Loucy (cell line): ENCODE results near the gene FDXR.
"Not testable (repeated sequence)": the region's sequence is repeated elsewhere in the genome, so short reads cannot be mapped to it uniquely, and the experiment has no call there.

Experiments used
- H2AFZ ChIP-seq: fragments of 200-600 bp; sonication (generic); 2 replicates; pipeline ENCODE4 v1.6.0; 2016; ENCODE audit warnings: antibody characterized with exemption, mild to moderate bottlenecking, low read length, moderate library complexity
- H3F3A ChIP-seq: fragments of 200-600 bp; 2 replicates; pipeline ENCODE4 v1.6.0; 2016; ENCODE audit warnings: antibody characterized with exemption, low read depth, mild to moderate bottlenecking
- H3K27me3 ChIP-seq: fragments of 200-600 bp; sonication (generic); 2 replicates; pipeline ENCODE4 v1.6.1; 2014; ENCODE audit warnings: low read length, mild to moderate bottlenecking; ENCODE audit not compliant: insufficient read depth, poor library complexity, severe bottlenecking
- H3K36me3 ChIP-seq: fragments of 200-600 bp; sonication (generic); 2 replicates; pipeline ENCODE4 v1.6.1; 2016; ENCODE audit warnings: low read length; ENCODE audit not compliant: insufficient read depth
- H3K4me1 ChIP-seq: fragments of 200-600 bp; sonication (generic); 2 replicates; pipeline ENCODE4 v1.5.1; 2014; ENCODE audit warnings: low read length, mild to moderate bottlenecking; ENCODE audit not compliant: insufficient read depth, poor library complexity, severe bottlenecking
- H3K4me2 ChIP-seq: fragments of 200-600 bp; sonication (generic); 2 replicates; pipeline ENCODE4 v1.6.0; 2014; ENCODE audit warnings: antibody characterized with exemption, low read length, low read depth, mild to moderate bottlenecking; ENCODE audit not compliant: poor library complexity, severe bottlenecking
- H3K4me3 ChIP-seq: fragments of 200-600 bp; sonication (generic); 2 replicates; pipeline ENCODE4 v1.5.1; 2014; ENCODE audit warnings: low read length, mild to moderate bottlenecking, mixed read lengths; ENCODE audit not compliant: poor library complexity, severe bottlenecking
- H3K79me2 ChIP-seq: fragments of 200-600 bp; sonication (generic); 2 replicates; pipeline ENCODE4 v1.6.1; 2014; ENCODE audit warnings: low read length; ENCODE audit not compliant: insufficient read depth
- H3K9ac ChIP-seq: fragments of 200-600 bp; sonication (generic); 2 replicates; pipeline ENCODE4 v1.6.0; 2014; ENCODE audit warnings: mild to moderate bottlenecking, low read depth, low read length, moderate library complexity; ENCODE audit not compliant: poor library complexity, severe bottlenecking
- H3K9me2 ChIP-seq: fragments of 200-600 bp; sonication (generic); replicated peaks from 2 replicates; pipeline ENCODE4 v1.6.1; 2016; ENCODE audit warnings: low read depth, low read length, mixed read lengths
- H3K9me3 ChIP-seq: fragments of 200-600 bp; sonication (generic); 2 replicates; pipeline ENCODE4 v1.6.1; 2014; ENCODE audit warnings: mild to moderate bottlenecking, antibody characterized with exemption, low read length, low read depth; ENCODE audit not compliant: insufficient read depth
- H4K20me1 ChIP-seq: fragments of 200-600 bp; sonication (generic); 2 replicates; pipeline ENCODE4 v1.6.0; 2014; ENCODE audit warnings: antibody characterized with exemption, low read length, mild to moderate bottlenecking; ENCODE audit not compliant: insufficient read depth, poor library complexity, severe bottlenecking
- CTCF ChIP-seq: fragments of 200-600 bp; sonication (generic); conservative IDR thresholded peaks from 2 replicates; pipeline ENCODE4 v1.5.1; 2014; ENCODE audit warnings: mild to moderate bottlenecking, antibody characterized with exemption, low read length
- EZH2phosphoT487 ChIP-seq: fragments of 200-600 bp; IDR thresholded peaks from 2 replicates; pipeline ENCODE4 v1.6.1; 2018; ENCODE audit warnings: antibody characterized with exemption, mild to moderate bottlenecking, moderate library complexity, borderline replicate concordance

Gene FDXR

GRCh38 chr17:74916851-74917199, 44.0 kb upstream of the FDXR start:
- H3K9ac ChIP-seq = no peak overlapping the region
- TF ChIP-seq CTCF (no peak), EZH2phosphoT487 (no peak)
- H3K9me2 ChIP-seq = no peaks in the 10 kb centered on the region
- H3K36me3 ChIP-seq = no peaks in the 10 kb centered on the region
- H2AFZ ChIP-seq = no peak overlapping the region; the same call in 1 of the 2 replicates
- H4K20me1 ChIP-seq = no peaks in the 10 kb centered on the region
- no peak overlapping the region for H3K4me3 ChIP-seq
- no peak overlapping the region for H3K4me2 ChIP-seq
- H3K4me1 ChIP-seq = no peaks in the 10 kb centered on the region
- H3K79me2 ChIP-seq = no peaks in the 10 kb centered on the region
- H3K27me3 ChIP-seq = no peaks in the 10 kb centered on the region
- no peaks in the 10 kb centered on the region for H3F3A ChIP-seq
- H3K9me3 ChIP-seq = no peaks in the 10 kb centered on the region

- H3K9me3 ChIP-seq = no peaks in the 10 kb centered on the region
- no peak overlapping the region for H3K4me3 ChIP-seq
- no peak for TF ChIP-seq CTCF
- no peak for TF ChIP-seq EZH2phosphoT487
- no peaks in the 10 kb centered on the region for H3K4me1 ChIP-seq
- no peaks in the 10 kb centered on the region for H3K79me2 ChIP-seq
- no peaks in the 10 kb centered on the region for H3F3A ChIP-seq
- no peak overlapping the region for H3K9ac ChIP-seq
- H3K27me3 ChIP-seq = no peaks in the 10 kb centered on the region
- H3K36me3 ChIP-seq = no peaks in the 10 kb centered on the region
- no peaks in the 10 kb centered on the region for H3K9me2 ChIP-seq
- H2AFZ ChIP-seq = no peak overlapping the region; the same call in 1 of the 2 replicates
- H3K4me2 ChIP-seq = no peak overlapping the region
- no peaks in the 10 kb centered on the region for H4K20me1 ChIP-seq
Measured at GRCh38 chr17:74916136-74916850, 43.5 kb upstream of the FDXR start.

- H3K9me2 ChIP-seq, H3K4me1 ChIP-seq, H3K27me3 ChIP-seq, H3K36me3 ChIP-seq, H4K20me1 ChIP-seq, H3F3A ChIP-seq, H3K9ac ChIP-seq, H3K9me3 ChIP-seq, H3K4me3 ChIP-seq, H2AFZ ChIP-seq, H3K79me2 ChIP-seq, H3K4me2 ChIP-seq: not testable (repeated sequence)
Measured at GRCh38 chr17:74911423-74911822, 38.6 kb upstream of the FDXR start.

GRCh38 chr17:74909097-74909496, 36.3 kb upstream of the FDXR start:
- H3K9me3 ChIP-seq, H3K79me2 ChIP-seq, H3K9ac ChIP-seq, H3F3A ChIP-seq, H3K36me3 ChIP-seq, H3K4me2 ChIP-seq, H3K4me3 ChIP-seq, H2AFZ ChIP-seq, H4K20me1 ChIP-seq, H3K9me2 ChIP-seq, H3K27me3 ChIP-seq, H3K4me1 ChIP-seq: not testable (repeated sequence)
